ENCODE results near the gene IP6K3. TPM values are rescaled to one million over a fixed set of nuclear protein-coding genes. Genes with fewer than 3 reads are reported as not detected.

Gene IP6K3
- total RNA-seq, 1 experiment from 2014 or later, result not detected

DNA sequence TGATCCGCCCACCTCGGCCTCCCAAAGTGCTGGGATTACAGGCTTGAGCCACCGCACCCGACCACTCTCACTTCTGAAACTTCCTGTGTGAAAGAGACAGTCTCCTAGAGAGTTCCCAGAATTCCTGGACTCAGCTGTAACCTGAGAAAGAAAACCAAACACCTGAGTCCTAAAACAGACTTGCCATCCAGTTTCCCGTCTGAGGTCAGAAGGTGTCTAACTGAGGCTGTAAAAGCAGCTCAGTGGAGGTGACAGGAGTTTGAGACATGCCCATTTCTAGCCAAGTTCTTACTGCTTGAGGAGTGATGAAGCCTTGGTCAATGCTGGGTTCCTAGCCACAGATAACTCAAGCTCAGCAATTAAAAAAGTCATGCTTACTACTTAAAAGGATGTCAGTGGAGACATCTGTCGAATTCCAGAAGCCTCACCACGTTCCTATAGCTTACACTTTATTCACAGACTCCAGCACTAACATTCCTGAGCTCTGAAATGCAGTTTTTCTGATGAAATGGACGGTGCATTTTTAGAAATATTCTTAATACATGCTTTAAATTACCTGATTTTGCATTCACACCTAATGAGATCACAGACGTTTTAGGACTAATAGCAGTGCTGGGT, 41.3 kb downstream of the IP6K3 start:
- DNase-seq (ENCODE audit: low read depth), result no peak

DNA sequence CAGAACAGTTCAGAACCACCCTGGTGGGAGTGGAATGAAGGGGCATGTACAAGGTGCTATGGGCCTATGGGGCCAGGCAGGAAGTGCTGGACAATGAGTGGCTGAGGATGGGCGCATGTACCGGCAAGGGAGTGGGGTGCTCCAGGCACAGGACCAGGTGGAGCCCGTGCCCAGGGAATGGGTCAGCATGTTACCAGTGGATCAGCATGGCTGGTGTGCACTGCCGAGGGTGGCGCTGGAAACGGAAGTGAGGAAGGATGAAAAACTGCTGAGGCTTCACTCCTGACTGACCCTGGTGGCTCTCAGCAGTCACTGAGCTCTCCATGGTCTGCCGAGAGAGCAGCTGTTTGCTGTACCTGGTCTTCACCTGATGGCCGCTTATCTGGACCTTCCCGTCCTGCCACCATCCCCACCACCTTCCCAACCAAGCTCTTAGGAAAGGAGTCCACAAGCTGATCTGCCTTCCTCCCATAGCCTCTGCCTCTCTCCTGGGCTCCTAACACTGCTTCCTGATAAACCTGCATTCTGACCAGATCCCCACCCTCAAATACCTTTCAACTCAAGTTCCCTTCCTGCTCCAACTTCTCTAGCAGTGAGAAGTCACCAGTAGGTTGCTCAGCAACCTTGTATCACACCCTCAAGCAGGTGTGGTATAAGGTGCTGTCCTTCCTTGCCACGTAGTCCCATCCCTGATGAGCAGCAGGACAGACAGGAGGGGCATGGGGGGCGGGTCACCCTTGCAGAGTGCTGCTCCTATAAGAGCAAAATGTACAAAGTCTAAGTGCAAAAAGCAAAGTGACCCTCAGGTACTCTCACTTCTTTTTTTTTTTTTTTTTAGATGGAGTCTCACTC, 42.3 kb downstream of the IP6K3 start:
- DNase-seq (ENCODE audit: low read depth), result no peak

DNA sequence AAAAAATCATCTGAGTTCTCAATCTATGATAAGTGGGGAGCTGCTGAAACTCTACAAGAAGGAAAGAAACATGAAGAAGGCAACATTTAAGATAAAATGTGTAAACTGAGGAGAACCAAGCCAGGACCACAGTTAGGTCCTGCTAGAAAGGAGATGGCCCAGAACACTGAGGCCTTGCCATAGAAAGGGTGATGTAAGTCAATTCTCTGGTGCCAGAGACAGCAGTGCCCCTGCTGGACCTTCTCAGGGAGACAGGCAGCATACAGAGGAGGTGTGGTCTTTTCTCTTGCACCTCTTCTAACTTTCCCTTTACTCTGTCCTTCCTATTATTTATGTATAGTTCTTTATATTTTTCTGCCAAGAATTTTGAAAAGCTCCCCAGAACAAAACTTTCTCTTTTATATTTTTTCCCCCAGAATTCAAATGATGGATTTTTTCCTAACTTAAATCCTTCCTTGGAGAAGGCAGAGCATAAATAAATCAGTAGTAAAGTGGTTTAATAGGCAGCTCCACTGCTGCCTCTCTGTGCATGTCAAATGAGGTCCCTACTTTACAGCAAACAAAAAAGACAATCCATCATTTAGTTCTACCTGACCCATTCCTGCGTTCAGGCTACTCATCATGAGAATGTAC, 44.2 kb downstream of the IP6K3 start:
- DNase-seq (ENCODE audit: low read depth), result peak; percentile 67

DNA sequence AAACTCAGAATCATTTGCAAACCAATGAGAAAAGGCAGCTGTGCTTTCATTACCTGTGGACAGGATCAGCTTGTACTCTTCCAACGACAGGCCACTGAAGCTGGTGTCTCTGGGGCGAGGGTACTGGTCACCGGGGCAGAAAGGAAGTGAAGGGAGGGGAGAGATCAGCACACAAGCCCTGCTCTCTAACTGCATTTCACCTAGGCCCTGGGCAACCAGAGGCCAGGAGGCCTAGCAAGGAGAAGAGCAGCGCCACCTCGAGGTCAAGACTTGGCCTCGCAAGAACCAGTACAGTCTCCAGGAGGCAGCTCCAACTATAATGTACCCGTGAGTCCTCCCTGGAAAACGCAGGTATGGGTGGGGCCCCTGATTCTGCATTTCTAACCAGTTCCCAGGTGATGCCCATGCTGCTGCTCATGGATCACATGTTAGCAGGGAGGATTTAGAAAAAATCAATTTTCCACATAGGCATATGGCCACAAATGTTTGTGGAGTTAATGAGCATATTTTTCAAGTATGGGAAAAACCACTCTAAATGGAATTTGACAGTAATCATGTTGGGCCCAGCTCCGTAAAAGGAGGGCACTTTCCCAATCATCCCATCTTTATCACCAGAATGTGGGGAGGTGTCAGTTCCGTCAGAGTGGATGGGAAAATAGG, 46.2 kb downstream of the IP6K3 start:
- peak; percentile 75 for DNase-seq (ENCODE audit: low read depth)

DNA sequence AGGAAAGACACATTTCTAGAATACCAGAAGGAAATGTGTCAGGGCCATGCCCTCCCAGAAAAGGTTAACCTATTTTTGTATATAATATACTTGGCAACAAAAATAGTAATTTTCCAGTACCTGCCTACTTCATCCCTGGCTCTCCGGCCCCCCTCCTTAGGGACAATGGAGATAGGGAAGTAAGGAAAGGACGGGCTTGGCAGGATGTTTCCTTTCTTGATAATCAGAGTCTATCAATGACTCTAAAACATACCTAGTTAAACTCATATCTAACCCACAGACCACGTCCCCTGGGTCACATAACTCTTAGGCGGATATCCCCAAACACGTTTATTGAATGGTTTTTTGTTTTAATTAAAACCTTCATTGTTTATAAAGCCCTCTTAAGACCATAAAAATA, 47.0 kb downstream of the IP6K3 start:
- no peak for DNase-seq (ENCODE audit: low read depth)

DNA sequence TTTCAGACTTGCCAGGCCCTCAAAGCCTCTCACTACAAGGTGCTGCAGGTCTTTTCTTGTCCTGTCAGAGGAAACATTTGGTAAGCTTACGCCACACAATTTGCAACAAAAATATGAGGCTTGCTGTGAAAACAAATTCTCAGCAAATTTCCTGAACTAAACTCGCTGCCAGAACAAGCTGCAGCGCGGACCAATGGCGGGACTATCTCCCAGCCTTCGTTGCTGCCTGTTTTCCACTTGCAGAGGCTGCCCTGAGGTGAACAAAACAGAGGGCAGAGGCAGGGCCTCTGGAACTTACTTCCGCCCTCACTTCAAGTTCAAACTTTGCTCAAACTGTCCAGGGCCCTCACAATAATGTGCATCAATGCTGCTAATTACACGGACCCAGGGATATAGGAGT, 47.6 kb downstream of the IP6K3 start:
- no peak for DNase-seq (ENCODE audit: low read depth)

DNA sequence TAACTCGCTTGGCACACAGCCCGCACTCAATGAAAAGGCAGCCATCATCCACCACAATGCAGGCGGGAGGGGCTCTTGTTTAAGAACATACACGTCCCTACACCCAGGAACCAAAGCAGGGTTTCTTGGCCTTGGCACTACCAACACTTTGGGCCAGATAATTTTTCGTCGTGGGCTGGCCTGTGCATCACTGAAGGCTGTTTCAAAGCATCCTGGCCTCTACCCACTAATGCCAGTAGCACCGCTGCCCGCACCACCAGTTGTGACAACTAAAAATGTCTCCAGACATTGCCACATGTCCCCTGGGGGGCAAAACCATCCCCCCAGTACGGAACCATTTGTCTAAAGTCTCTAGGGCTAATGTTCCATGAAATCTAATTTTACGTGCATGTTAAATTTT, 48.2 kb downstream of the IP6K3 start:
- DNase-seq (ENCODE audit: low read depth), result no peak

DNA sequence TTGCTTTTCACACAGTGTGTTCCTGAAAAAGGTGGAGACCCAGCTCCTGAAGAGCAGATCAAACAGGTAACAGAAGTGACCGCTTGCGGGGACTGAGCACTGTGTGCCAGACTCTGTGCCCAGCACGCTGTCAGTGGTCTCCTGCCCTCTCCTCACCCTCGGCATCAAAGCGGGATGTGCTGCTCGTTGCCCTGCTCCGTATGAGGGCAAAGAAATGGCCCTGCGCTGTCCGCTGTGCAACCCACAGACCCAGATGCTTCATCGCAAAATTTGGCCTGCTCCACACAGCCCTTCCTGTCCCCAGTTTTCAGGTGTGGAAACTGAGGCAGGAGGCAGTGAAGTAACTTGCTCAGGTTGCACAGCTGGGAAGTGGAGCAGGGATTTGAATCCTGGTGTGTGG, 48.9 kb downstream of the IP6K3 start:
- no peak for DNase-seq (ENCODE audit: low read depth)

DNA sequence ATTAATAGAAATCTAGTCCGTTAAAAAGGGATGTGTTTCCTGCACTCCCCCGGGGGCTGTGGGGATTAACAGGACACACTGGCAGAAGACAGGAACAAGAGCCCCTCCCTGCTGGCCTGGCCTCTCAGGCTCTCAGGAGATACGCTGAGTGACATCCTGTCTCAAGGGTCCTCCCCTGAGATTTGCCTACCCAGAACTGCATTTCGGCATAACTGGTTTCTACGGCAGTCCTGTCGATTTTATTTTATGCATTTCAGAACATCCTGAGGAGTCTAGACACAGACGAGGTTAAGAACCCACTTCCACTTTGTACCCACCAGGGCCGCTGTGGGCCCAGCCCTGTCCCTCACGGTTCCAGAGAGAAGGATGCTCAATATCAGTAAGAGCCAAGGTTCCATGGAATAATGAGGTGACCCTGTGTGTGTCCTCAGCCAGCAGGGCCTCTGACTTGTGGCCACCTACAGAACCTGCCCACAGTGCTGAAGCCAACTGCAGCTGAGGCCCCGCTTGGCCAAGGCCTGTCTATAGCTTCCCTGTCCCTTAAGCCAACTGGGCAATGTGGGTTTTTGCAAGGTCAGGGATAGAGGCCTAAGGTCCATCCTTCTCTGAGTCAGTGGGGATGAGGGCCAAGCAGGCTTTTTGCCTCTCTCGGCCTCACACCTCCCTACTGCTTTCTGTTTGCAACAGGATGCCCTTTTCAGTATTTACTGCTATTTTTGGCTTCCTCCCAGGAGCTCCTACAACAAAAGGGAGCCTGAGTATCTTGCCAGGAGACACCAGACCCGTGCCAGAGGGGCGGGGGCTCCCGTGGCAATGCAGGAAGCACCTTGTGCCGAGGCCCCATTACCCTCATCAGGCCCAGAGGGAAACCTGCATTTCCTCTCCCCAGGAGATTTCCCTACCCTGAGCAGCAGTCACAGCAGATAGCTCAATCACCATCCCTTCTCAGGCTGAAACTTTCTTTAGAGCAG, 49.9 kb downstream of the IP6K3 start:
- DNase-seq (ENCODE audit: low read depth), result peak; percentile 97

DNA sequence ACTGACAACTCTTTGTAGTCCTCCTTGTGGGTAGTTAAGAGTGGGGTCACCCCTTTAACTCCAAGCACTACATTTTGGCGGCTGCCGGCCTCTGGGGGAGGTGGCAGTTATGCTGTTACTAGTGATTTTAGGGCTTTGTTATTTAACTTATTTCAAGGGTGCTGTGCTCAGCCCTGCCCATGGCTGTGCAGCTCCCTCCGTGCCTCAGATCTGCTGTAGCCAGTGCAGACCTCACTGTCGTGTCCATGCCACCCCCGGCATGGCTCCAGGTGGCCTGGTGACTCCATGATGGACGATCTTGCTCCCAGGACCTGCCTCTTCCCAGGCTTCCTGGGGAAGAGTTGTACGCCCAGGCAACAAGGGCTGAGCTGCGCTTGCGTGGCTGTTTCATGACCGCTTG, 50.6 kb downstream of the IP6K3 start:
- DNase-seq (ENCODE audit: low read depth), result no peak

DNA sequence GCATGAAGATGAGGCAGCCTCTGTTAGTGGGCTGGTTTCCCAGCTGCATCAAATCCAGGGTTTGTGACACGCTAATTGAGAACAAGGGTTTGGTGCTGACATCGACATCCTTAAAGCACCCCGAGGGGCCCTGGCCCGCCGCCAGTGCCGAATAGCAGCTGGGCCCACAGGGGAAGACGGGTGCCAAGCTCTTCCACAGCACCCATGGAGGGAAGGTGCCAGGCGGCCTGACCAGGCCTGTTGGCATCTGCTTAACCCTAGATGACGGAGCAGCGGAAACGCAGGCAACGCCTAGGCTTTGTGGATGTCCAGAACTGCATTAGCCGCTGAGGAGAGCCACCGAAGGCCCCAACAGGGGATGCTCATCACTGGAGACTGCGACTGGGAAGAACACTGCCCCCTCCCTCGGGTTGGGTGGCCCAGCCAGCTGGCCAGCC, 51.2 kb downstream of the IP6K3 start:
- DNase-seq (ENCODE audit: low read depth), result no peak

DNA sequence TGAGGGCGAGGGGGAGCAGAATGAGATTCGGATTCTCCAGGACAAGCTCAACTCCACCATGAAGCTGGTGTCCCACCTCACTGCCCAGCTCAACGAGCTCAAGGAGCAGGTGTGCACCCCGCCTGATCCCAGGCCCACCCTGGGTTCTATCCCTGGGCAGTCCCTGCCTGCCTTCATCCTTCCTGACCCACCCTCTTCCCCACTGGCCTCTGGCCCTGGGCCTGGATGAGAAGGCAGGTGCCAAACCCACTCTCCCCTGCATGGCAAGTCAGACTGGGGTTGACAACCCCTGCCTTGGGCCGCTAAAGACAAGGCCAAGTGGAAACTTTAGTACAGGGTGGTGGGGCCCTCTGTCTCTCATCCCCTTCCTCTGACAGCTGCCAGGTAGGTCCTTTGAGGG, 51.7 kb downstream of the IP6K3 start:
- DNase-seq (ENCODE audit: low read depth), result no peak

DNA sequence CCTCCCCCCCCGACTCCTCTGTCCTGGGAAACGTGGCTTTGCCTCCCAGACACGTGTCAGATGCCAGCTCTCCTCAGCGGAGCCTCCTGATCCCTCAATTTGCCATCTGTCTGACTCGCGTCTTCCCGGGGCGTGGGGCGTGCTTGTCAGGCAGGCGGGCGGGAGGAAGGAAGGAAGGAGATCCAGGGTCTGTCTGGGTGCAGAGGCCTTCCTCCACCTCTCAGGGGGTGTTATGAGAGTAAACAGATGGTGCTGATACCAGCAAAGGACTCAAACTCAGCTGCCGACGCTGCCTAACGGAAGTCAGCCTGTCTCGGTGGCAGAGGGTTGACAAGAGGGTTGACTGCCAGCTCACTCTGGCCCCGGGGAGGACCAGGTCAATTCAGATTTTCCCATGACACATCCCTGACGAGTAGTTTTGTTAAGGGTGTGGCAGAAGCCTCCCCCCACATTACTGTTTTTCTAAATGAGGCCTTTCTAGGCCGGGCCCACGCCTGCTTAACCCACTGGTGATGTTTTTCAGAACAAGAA, 52.2 kb downstream of the IP6K3 start:
- DNase-seq (ENCODE audit: low read depth), result peak; percentile 89

DNA sequence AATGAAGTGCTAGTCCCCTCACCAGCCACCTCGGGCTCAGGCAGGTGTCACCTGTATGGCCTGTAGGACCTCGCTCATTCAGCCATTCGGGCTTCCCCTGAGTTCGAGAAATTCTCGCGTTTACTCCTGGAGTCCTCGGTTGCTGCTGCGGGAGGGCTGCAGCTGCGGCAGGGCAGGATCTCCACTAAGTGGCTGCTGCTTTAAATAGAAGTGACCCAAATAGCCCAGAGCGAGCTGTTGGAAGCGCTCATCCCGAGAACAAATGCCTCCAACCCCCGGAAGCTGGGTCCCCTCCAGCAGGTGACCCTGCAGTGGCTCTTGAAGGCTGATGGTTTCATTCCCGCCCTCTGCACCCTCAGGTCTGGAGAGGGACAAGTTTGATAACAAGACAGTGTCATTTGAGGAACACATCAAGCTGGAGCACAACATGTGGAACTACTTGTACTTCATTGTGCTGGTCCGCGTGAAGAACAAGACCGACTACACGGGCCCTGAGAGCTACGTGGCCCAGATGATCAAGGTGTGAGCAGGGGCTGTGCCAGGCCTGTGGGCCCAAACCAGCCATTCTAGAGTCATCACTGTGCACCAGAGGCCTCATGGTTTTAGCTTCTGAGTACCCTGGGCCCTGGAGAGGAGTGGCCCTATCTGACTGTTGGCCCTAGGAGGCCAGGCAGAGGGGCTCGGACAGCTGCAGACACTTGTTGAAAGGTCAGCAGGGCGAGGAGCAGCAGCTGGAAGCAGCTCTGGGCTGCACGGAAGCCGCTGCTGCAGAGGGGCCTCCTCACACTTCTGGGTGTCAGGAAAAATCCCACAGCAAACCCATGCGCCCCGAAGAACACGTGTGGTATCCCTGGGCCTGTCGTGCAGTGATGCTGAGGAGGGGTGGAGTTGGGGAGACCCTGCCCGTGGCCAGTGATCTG, 53.3 kb downstream of the IP6K3 start:
- DNase-seq (ENCODE audit: low read depth), result no peak

DNA sequence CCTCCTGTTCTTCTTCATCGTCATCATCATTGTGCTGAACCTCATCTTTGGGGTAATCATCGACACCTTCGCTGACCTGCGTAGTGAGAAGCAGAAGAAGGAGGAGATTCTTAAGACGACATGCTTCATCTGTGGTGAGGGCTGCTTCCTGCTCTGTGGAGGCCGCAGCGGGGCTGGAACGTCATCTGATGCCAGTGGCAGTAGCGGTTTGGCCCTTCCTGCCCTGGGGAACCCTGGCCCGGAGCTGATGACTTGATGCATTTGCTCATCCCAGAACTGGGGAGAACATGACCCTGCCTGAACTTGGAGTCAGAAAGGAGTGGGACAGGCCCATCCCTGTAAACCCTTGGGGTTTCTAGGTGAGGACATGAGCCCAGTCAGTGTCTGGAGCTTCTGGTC, 53.9 kb downstream of the IP6K3 start:
- DNase-seq (ENCODE audit: low read depth), result peak; percentile 85

DNA sequence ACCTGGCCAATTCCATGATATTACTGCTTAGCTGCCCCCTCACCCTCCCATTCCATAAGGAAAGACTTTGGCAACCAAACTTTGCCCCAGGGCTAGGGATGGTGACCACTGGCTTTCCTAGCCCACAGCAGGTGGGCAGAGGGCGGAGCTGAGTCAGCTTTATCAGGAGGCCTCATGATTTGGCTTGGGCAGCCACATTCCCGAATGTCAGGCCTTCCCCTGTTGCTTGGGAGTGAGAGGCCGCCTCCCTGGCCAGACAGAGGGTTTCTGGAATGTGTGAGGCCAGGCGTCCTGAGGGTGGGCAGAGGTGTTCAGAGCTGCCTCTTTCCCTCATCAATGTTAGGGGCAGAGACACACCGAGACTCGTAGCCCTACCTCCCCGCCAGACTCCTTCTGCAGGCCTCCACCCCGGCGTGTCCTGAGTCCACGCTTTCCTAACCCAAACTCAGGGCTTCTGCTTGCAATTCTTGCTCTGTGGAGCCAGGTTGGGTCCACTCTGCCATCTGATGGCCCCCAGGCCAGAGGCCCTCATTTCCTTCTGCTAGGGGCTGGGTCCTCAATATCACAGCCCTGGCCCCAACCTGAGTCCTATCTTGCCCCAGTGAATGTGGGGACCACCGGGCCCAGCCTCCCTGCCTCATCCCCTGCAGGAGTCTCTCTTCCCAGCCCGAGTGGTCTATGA, 54.5 kb downstream of the IP6K3 start:
- DNase-seq (ENCODE audit: low read depth), result peak; percentile 89

DNA sequence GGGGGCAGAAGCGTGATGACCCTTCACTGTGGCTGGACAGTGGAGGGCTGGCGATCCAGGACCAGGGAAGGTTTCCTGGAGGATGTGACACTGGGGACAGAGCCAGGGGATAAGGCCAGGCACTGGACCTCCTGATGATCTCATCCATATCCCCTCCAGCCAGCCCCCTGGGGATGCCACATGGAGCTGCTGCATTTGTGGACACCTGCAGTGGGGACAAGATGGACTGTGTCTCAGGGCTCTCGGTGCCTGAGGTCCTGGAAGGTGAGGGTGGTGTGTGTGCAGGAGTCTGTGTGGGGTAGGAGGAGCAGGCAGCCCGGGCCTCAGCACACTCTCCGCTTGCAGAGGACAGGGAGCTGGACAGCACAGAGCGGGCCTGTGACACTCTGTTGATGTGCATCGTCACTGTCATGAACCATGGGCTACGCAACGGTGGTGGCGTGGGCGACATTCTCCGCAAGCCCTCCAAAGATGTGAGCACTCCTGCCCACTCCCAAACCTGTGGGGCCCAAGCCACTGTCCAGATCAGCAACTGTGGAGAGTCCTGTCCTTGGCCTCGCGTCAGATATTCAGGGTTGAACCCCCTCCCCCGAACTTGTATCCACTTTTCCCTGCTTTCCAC, 55.1 kb downstream of the IP6K3 start:
- DNase-seq (ENCODE audit: low read depth), result no peak

DNA sequence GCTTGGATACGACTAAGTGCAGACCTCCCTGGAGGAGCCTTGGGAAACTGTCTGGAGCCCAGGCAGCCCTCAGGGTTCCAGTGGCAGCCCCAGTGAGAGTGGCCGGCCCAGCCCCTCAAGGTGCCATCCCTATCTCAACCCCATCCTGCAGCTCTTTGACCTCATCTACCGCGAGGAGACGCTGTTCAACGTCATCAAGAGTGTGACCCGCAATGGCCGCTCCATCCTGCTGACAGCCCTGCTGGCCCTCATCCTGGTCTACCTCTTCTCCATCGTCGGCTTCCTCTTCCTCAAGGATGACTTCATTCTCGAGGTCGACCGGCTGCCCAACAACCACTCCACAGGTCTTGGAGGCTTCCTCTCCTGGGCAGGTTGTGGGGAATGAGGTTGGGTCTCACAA, 55.9 kb downstream of the IP6K3 start:
- no peak for DNase-seq (ENCODE audit: low read depth)

DNA sequence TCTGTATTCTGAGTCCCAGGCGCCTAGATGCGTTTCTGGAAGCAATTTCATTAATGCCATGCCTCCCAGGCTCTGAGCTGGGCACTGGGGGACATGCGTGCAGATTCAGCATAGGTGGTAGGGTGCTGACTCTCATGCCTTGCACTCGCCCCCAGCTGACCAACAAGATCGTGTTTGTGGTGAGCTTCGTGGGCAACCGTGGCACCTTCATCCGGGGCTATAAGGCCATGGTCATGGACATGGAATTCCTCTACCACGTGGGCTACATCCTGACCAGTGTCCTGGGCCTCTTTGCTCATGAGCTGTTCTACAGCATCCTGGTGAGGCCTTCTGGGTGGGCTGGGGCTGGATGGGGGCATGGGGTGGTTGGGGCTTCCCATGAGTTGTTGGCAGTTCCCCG, 56.8 kb downstream of the IP6K3 start:
- peak; percentile 49 for DNase-seq (ENCODE audit: low read depth)
